ENCODE results near the gene TRIO.

The TRIO gene

GRCh38 chr5:14405706-14406553 lies 262.8 kb downstream of the TRIO start:
- Histone ChIP-seq H3K79me2 (ENCODE audit: insufficient read depth, low read length) (no peaks in the 10 kb centered on the region), H2AFZ (ENCODE audit: low read depth, low read length) (no peak overlapping the region), H3K36me3 (ENCODE audit: insufficient read depth, low read length) (no peaks in the 10 kb centered on the region), H4K20me1 (ENCODE audit: insufficient read depth, low read length) (no peaks in the 10 kb centered on the region; the same call in 1 of the 2 replicates), H3K9ac (ENCODE audit: low read depth, low read length) (no peak overlapping the region), H3K4me3 (ENCODE audit: low read depth in 1 of 2, low read length in 2 of 2) (no peak overlapping the region), H3K9me3 (ENCODE audit: insufficient read depth, low read length, severe bottlenecking) (no peaks in the 10 kb centered on the region), H3K27ac (ENCODE audit: low read length) (no peak overlapping the region), H3K4me1 (ENCODE audit: insufficient read depth, low read length) (no peaks in the 10 kb centered on the region), H3K4me2 (ENCODE audit: insufficient read depth, low read length) (no peak overlapping the region), H3K27me3 (ENCODE audit: insufficient read depth, low read length, poor library complexity) (no peaks in the 10 kb centered on the region)
- TF ChIP-seq EZH2 (IDR thresholded peaks at IDR 0.05; ENCODE audit: borderline replicate concordance, low read depth, low read length, severe bottlenecking), result no peak
- no peak for TF ChIP-seq CTCF (IDR thresholded peaks at IDR 0.05; ENCODE audit: borderline replicate concordance, extremely low read depth, low read length, poor library complexity, severe bottlenecking)
- ATAC-seq (ENCODE audit: insufficient read depth, low read depth), result no peak
- no peak for DNase-seq

GRCh38 chr5:14406554-14406849 lies 263.4 kb downstream of the TRIO start:
- ATAC-seq (ENCODE audit: insufficient read depth, low read depth) (no peak), DNase-seq (no peak)
- no peak overlapping the region for H3K4me2 ChIP-seq (ENCODE audit: insufficient read depth, low read length)
- TF ChIP-seq CTCF (IDR thresholded peaks at IDR 0.05; ENCODE audit: borderline replicate concordance, extremely low read depth, low read length, poor library complexity, severe bottlenecking) (no peak), EZH2 (IDR thresholded peaks at IDR 0.05; ENCODE audit: borderline replicate concordance, low read depth, low read length, severe bottlenecking) (no peak)
- no peak overlapping the region for H2AFZ ChIP-seq (ENCODE audit: low read depth, low read length)
- H3K79me2 ChIP-seq (ENCODE audit: insufficient read depth, low read length), result no peaks in the 10 kb centered on the region
- H3K4me1 ChIP-seq (ENCODE audit: insufficient read depth, low read length), result no peaks in the 10 kb centered on the region
- no peaks in the 10 kb centered on the region for H3K27me3 ChIP-seq (ENCODE audit: insufficient read depth, low read length, poor library complexity)
- no peak overlapping the region for H3K9ac ChIP-seq (ENCODE audit: low read depth, low read length)
- no peaks in the 10 kb centered on the region for H3K9me3 ChIP-seq (ENCODE audit: insufficient read depth, low read length, severe bottlenecking)
- H3K36me3 ChIP-seq (ENCODE audit: insufficient read depth, low read length), result no peaks in the 10 kb centered on the region
- H3K4me3 ChIP-seq (ENCODE audit: low read depth in 1 of 2, low read length in 2 of 2), result no peak overlapping the region
- H4K20me1 ChIP-seq (ENCODE audit: insufficient read depth, low read length), result no peaks in the 10 kb centered on the region; the same call in 1 of the 2 replicates
- no peak overlapping the region for H3K27ac ChIP-seq (ENCODE audit: low read length)

GRCh38 chr5:14407051-14407450 lies 263.9 kb downstream of the TRIO start:
- no peak for TF ChIP-seq EZH2 (IDR thresholded peaks at IDR 0.05; ENCODE audit: borderline replicate concordance, low read depth, low read length, severe bottlenecking)
- TF ChIP-seq CTCF (IDR thresholded peaks at IDR 0.05; ENCODE audit: borderline replicate concordance, extremely low read depth, low read length, poor library complexity, severe bottlenecking), result no peak
- Histone ChIP-seq H3K9ac (ENCODE audit: low read depth, low read length) (no peak overlapping the region), H3K4me1 (ENCODE audit: insufficient read depth, low read length) (no peaks in the 10 kb centered on the region), H4K20me1 (ENCODE audit: insufficient read depth, low read length) (no peaks in the 10 kb centered on the region; the same call in 1 of the 2 replicates), H3K27ac (ENCODE audit: low read length) (no peak overlapping the region), H3K9me3 (ENCODE audit: insufficient read depth, low read length, severe bottlenecking) (no peaks in the 10 kb centered on the region), H2AFZ (ENCODE audit: low read depth, low read length) (no peak overlapping the region), H3K4me2 (ENCODE audit: insufficient read depth, low read length) (no peak overlapping the region), H3K79me2 (ENCODE audit: insufficient read depth, low read length) (no peaks in the 10 kb centered on the region), H3K36me3 (ENCODE audit: insufficient read depth, low read length) (no peaks in the 10 kb centered on the region), H3K4me3 (ENCODE audit: low read depth in 1 of 2, low read length in 2 of 2) (no peak overlapping the region), H3K27me3 (ENCODE audit: insufficient read depth, low read length, poor library complexity) (no peaks in the 10 kb centered on the region)
- ATAC-seq (ENCODE audit: insufficient read depth, low read depth) (no peak), DNase-seq (no peak)
